NCI-H1092 treated with DMSO at 0.1 percent for 48 hours (cell line): Measurements from ENCODE around the gene SCCPDH.

Source experiments
- DNase-seq: peaks from one replicate; lab custom pipeline; 2025; lab: John Stamatoyannopoulos, UW

SCCPDH gene

DNA sequence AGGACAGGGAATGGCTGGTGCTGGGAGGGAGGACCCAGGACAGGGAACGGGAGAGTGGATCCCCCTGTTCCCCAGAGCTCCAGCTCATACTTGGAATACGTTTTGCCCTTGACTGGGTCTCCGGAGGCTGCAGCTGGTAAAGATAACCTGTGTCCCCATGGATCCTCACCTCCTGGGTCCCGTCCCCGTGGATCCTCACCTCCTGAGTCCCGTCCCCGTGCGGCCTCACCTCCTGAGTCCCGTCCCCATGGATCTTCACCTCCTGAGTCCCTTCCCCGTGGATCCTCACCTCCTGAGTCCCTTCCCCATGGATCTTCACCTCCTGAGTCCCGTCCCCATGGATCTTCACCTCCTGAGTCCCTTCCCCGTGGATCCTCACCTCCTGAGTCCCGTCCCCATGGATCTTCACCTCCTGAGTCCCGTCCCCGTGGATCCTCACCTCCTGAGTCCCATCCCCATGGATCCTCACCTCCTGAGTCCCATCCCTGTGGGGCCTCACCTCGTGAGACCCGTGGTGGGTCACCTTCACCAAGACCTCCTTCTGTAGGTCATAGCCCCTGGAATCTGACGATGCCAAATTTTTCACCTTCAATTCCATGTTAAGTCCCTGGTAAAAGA lies 61.4 kb downstream of the SCCPDH start:
- no peak for DNase-seq

DNA sequence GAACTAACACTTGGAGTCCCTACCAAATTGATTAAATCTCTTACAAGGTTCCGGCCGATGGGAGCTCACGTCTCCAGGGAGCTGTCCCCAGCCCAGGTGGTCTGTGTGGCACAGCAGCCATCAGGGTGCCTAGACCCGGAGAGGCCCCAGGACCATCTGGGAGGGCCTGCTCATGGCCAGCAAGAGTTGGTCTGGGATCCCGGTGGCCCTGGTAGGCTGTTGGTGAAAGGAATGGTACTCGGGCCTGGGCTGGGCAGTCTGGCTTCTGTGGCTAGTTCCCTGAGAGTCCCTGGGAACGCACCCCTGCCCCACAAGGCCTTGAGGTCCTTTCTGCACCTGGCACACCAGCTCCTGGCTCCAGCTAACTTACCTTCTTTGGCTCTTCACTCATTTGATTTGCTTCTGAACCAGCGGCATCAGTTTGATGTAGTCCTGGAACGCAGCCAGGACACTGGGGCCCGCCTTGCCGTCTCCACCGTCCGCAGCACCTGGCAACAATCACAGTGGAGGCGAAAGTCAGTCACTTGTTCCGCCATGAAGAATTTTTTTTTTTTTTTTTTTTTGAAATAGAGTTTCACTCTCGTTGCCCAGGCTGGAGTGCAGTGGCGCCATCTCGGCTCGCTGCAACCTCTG lies 62.5 kb downstream of the SCCPDH start:
- peak; percentile 71 for DNase-seq

- DNase-seq = no peak
Measured at GRCh38 chr1:246787781-246788513, 63.7 kb downstream of the SCCPDH start.

DNA sequence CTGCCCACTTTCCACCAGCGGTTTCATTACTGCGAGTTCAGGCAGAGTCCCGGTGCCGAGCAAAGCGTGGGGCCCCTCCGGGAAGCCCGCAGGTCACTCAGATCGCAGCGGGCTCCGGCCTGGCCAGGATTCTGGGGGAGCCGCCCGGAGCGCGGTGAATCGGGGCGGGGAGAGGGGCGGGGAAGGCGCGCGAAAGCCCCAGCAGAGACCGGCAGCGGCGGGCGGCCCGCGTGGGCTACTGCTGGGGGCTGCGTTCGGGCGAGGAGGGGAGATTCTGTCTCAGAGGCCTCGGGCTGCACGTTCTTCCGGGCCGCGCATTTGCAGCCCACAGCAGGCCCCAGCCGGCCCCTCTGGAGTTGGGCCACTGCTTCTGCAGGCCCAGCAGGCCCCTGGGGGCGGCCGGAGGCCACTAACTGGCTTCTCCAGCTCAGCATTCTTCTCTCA lies 64.7 kb downstream of the SCCPDH start:
- no peak for DNase-seq

- DNase-seq = no peak
Measured at GRCh38 chr1:246789454-246790339, 65.5 kb downstream of the SCCPDH start.

- no peak for DNase-seq
Measured at GRCh38 chr1:246790364-246790763, 66.2 kb downstream of the SCCPDH start.

GRCh38 chr1:246790833-246791232 lies 66.6 kb downstream of the SCCPDH start:
- DNase-seq = no peak

- no peak for DNase-seq
Measured at GRCh38 chr1:246791303-246791918, 67.2 kb downstream of the SCCPDH start.

GRCh38 chr1:246792603-246793002 lies 68.4 kb downstream of the SCCPDH start:
- no peak for DNase-seq

- no peak for DNase-seq
Measured at GRCh38 chr1:246793356-246793896, 69.2 kb downstream of the SCCPDH start.

GRCh38 chr1:246794048-246794827 lies 70.0 kb downstream of the SCCPDH start:
- peak; percentile 17 for DNase-seq

- DNase-seq = no peak
Measured at GRCh38 chr1:246794828-246795671, 70.8 kb downstream of the SCCPDH start.

GRCh38 chr1:246795906-246796694 lies 71.9 kb downstream of the SCCPDH start:
- no peak for DNase-seq

GRCh38 chr1:246797157-246797556 lies 72.9 kb downstream of the SCCPDH start:
- no peak for DNase-seq

- no peak for DNase-seq
Measured at GRCh38 chr1:246797597-246797996, 73.4 kb downstream of the SCCPDH start.

DNA sequence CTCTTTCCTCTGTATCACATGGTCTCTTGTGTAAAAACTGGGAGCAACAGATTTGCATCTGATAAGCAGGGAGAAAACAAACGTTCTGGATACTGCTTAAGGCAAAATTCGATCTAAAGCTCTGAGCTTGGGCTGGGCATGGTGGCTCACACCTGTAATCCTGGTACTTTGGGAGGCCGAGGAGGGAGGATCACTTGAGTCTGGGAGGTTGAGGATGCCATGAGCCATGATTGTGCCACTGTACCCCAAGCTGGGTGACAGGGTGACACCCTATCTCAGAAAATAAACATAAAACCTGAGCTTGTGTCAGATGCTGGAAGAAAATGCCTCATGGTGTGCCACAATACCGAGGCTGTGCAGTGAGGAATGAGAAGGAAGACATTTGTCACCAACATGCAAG lies 73.9 kb downstream of the SCCPDH start:
- DNase-seq = no peak

DNA sequence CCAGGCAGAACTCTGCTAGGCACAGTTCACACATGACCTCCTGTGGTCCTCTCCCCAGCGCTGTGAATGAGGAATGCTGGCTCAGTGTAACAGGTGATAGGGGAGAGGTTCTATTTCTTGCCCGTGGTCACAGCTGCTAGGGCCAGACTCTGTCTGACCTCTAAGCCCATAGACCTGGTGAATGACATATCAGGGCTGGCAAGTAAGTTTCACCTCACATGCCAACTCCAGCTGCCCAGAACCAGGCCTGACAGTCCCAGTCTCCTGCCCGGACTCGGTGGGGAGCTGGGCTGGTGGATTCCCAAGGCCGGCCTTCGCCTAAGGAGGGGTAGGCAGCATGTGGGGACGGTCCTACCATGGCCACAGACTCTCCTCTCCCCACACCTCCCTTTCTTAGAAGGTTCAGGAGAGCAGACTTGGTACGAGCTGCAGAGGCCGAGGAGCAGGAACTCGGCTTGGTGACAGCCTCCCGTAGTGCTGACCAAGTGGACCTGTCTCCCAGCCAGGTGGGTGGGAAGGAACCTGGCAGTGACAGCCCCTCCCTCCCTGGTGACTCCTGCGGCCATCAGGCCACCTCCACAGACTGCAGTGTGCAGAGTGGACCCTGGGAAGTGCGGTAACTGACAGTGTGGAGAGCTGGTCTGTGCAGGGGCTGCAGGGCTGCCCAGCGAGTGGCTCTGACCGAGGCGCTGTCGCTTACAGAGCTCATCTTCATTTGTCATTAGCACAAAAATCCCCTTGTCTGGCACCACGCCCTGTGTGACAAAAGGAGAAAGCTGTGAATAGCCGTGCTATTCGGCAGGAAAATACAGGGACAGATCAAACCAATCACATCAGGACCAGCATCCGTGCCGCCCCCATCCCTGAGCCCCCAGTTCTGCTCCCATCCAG lies 74.6 kb downstream of the SCCPDH start:
- DNase-seq = no peak

DNA sequence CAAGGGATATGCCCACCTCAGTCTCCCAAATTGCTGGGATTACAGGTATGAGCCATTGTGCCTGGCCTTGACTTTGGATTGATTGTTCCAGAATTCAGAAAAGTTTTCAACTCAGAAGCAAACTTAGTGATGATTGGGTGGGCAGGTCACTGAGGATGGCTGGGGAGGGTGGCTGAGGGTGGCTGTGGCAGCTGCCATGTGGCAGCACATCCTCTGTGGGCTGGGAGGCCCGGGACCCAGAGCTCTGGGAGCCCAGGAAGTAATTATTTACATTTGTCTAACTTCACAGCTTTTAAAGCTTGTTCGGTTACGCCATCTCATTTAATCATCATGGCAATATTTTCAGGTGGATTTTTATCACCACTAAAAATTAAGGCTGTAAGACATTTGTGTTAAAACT lies 76.1 kb downstream of the SCCPDH start:
- no peak for DNase-seq
